DMS114 treated with DMSO at 0.1 percent for 48 hours (cell line): ENCODE measurements around the gene PPP1R16B.

Source experiments
- DNase-seq: peaks from one replicate; lab custom pipeline; 2025; ENCODE audit not compliant: unreplicated experiment; lab: John Stamatoyannopoulos, UW

The PPP1R16B gene

GRCh38 chr20:38825901-38826625 is 20.6 kb downstream of the PPP1R16B start:
- no peak for DNase-seq

GRCh38 chr20:38827770-38828281 is 22.3 kb downstream of the PPP1R16B start:
- DNase-seq: no peak

- DNase-seq: no peak
Measured at GRCh38 chr20:38828514-38829295, 23.2 kb downstream of the PPP1R16B start.

GRCh38 chr20:38829296-38829875 is 23.9 kb downstream of the PPP1R16B start:
- no peak for DNase-seq

GRCh38 chr20:38830356-38830755 is 24.9 kb downstream of the PPP1R16B start:
- no peak for DNase-seq

- DNase-seq: no peak
Measured at GRCh38 chr20:38831049-38831691, 25.7 kb downstream of the PPP1R16B start.

- no peak for DNase-seq
Measured at GRCh38 chr20:38831995-38832620, 26.6 kb downstream of the PPP1R16B start.

- DNase-seq: no peak
Measured at GRCh38 chr20:38833154-38833856, 27.8 kb downstream of the PPP1R16B start.

- DNase-seq: no peak
Measured at GRCh38 chr20:38833857-38834164, 28.3 kb downstream of the PPP1R16B start.

- no peak for DNase-seq
Measured at GRCh38 chr20:38834868-38835267, 29.4 kb downstream of the PPP1R16B start.

- no peak for DNase-seq
Measured at GRCh38 chr20:38835792-38836191, 30.3 kb downstream of the PPP1R16B start.

- DNase-seq: no peak
Measured at GRCh38 chr20:38836991-38837390, 31.5 kb downstream of the PPP1R16B start.

GRCh38 chr20:38838326-38838725 is 32.8 kb downstream of the PPP1R16B start:
- no peak for DNase-seq

- DNase-seq: no peak
Measured at GRCh38 chr20:38839563-38839962, 34.1 kb downstream of the PPP1R16B start.

- DNase-seq: no peak
Measured at GRCh38 chr20:38840053-38840893, 34.8 kb downstream of the PPP1R16B start.

- DNase-seq: no peak
Measured at GRCh38 chr20:38840894-38841470, 35.5 kb downstream of the PPP1R16B start.

GRCh38 chr20:38841570-38841969 is 36.1 kb downstream of the PPP1R16B start:
- no peak for DNase-seq

GRCh38 chr20:38842026-38842425 is 36.5 kb downstream of the PPP1R16B start:
- DNase-seq: no peak

GRCh38 chr20:38842558-38842981 is 37.1 kb downstream of the PPP1R16B start:
- no peak for DNase-seq
